Liver (tissue), 9 donors: ENCODE results near the gene CACHD1. TPM values are rescaled to one million over a fixed set of nuclear protein-coding genes. Genes with fewer than 3 reads are reported as not detected.

ENCODE experiments used
- DNase-seq: peaks from one replicate; pipeline ENCODE4 v3.0.0-alpha.2; 2017; ENCODE audit warnings: low spot score
- H3K27ac ChIP-seq, 2 donors: one replicate each; pipeline ENCODE4 v1.7.0; 2013; ENCODE audit warnings: inconsistent platforms in 2 of 2, low read length in 2 of 2, control low read depth in 1 of 2, low read depth in 1 of 2, mild to moderate bottlenecking in 1 of 2
- H3K27me3 ChIP-seq, 4 donors: one replicate each; pipeline versions ENCODE4 v1.6.1 to v1.7.0; 2013; ENCODE audit warnings: low read length in 3 of 4, inconsistent platforms in 1 of 4, mild to moderate bottlenecking in 1 of 4, moderate library complexity in 1 of 4; ENCODE audit not compliant: control insufficient read depth in 4 of 4, insufficient read depth in 4 of 4
- H3K36me3 ChIP-seq, 4 donors: one replicate each; pipeline versions ENCODE4 v1.6.1 to v1.7.0; 2013; ENCODE audit warnings: low read length in 3 of 4, mild to moderate bottlenecking in 3 of 4, low read depth in 1 of 4, moderate library complexity in 1 of 4; ENCODE audit not compliant: control insufficient read depth in 4 of 4, insufficient read depth in 3 of 4
- H3K4me1 ChIP-seq, 4 donors: one replicate each; pipeline versions ENCODE4 v1.6.1 to v1.7.0; 2013; ENCODE audit warnings: low read length in 3 of 4, mild to moderate bottlenecking in 3 of 4, moderate library complexity in 1 of 4; ENCODE audit not compliant: control insufficient read depth in 4 of 4, insufficient read depth in 4 of 4
- H3K4me3 ChIP-seq, 3 donors: one replicate each; pipeline versions ENCODE4 v1.6.1 to v1.7.0; 2013; ENCODE audit warnings: low read length in 3 of 3, control low read depth in 1 of 3, low read depth in 1 of 3, mild to moderate bottlenecking in 1 of 3
- H3K9ac ChIP-seq, 2 donors: one replicate each; pipeline ENCODE4 v1.7.0; 2013; ENCODE audit warnings: low read length in 2 of 2, mild to moderate bottlenecking in 2 of 2, moderate library complexity in 2 of 2, control low read depth in 1 of 2, low read depth in 1 of 2
- H3K9me3 ChIP-seq, 4 donors: one replicate each; pipeline versions ENCODE4 v1.6.1 to v1.7.0; 2013; ENCODE audit warnings: low read length in 3 of 4; ENCODE audit not compliant: control insufficient read depth in 4 of 4
- ATF3 ChIP-seq: IDR thresholded peaks from 2 replicates; pipeline ENCODE4 v1.6.1; 2016; ENCODE audit warnings: antibody characterized with exemption
- CTCF ChIP-seq: fragments of 150-350 bp; IDR thresholded peaks from 2 replicates; pipeline ENCODE4 v1.5.1; 2017; ENCODE audit warnings: improper control_type of control experiment, low read depth, low read length; ENCODE audit not compliant: missing input control
- EGR1 ChIP-seq, 2 donors: IDR thresholded peaks; 2 replicates each; pipeline ENCODE4 v1.6.1; 2016 to 2018; ENCODE audit warnings: antibody characterized with exemption in 2 of 2, low read depth in 2 of 2
- FOXA1 ChIP-seq: IDR thresholded peaks from 2 replicates; pipeline ENCODE4 v1.6.1; 2016; ENCODE audit warnings: antibody characterized with exemption
- FOXA2 ChIP-seq: IDR thresholded peaks from 2 replicates; pipeline ENCODE4 v1.6.1; 2016; ENCODE audit warnings: antibody characterized with exemption
- GABPA ChIP-seq, 2 donors: IDR thresholded peaks in 1 of 2; conservative IDR thresholded peaks in 1 of 2; 2 replicates each; pipeline ENCODE4 v1.6.1; 2016; ENCODE audit warnings: antibody characterized with exemption in 2 of 2, mild to moderate bottlenecking in 1 of 2, moderate library complexity in 1 of 2
- HNF4A ChIP-seq, 2 donors: conservative IDR thresholded peaks; 2 replicates each; pipeline ENCODE4 v1.6.1; 2016; ENCODE audit warnings: antibody characterized with exemption in 2 of 2, mild to moderate bottlenecking in 2 of 2
- JUND ChIP-seq, 2 donors: IDR thresholded peaks; 2 replicates each; pipeline ENCODE4 v1.6.1; 2016; ENCODE audit warnings: antibody characterized with exemption in 2 of 2
- MAX ChIP-seq: IDR thresholded peaks from 2 replicates; pipeline ENCODE4 v1.6.1; 2016; ENCODE audit warnings: antibody characterized with exemption
- NR2F2 ChIP-seq: IDR thresholded peaks from 2 replicates; pipeline ENCODE4 v1.6.1; 2016; ENCODE audit warnings: antibody characterized with exemption
- RAD21 ChIP-seq, 2 donors: IDR thresholded peaks; 2 replicates each; pipeline ENCODE4 v1.6.1; 2016; ENCODE audit warnings: antibody characterized with exemption in 2 of 2, mild to moderate bottlenecking in 2 of 2
- REST ChIP-seq: IDR thresholded peaks from 2 replicates; pipeline ENCODE4 v1.6.1; 2016; ENCODE audit warnings: antibody characterized with exemption, mild to moderate bottlenecking
- RXRA ChIP-seq, 2 donors: IDR thresholded peaks; 2 replicates each; pipeline ENCODE4 v1.6.1; 2017 to 2018; ENCODE audit warnings: antibody characterized with exemption in 2 of 2, mild to moderate bottlenecking in 1 of 2
- SP1 ChIP-seq: IDR thresholded peaks from 2 replicates; pipeline ENCODE4 v1.6.1; 2018; ENCODE audit warnings: antibody characterized with exemption, mild to moderate bottlenecking
- TAF1 ChIP-seq: conservative IDR thresholded peaks from 2 replicates; pipeline ENCODE4 v1.6.1; 2016; ENCODE audit warnings: antibody characterized with exemption, mild to moderate bottlenecking
- ZBTB33 ChIP-seq: IDR thresholded peaks from 2 replicates; pipeline ENCODE4 v1.6.1; 2016; ENCODE audit warnings: antibody characterized with exemption
- WGBS: extraction: QIAGEN DNeasy Blood & Tissue Kit; methylation state at CpG from one replicate; pipeline ENCODE4 v1.1.7; 2013; 5-methylcytosine and 5-hydroxymethylcytosine counted together
- polyA plus RNA-seq, 2 donors: library from polyadenylated mRNA; stranded (reverse) in 1 of 2; unstranded in 1 of 2; fragments of 200-250 nt in 1 of 2; fragments of >200 nt in 1 of 2; fragmentation: Nextera tagmentation in 1 of 2; extraction: Ambion mirVana in 1 of 2; gene quantifications; one replicate each; pipeline versions ENCODE4 v1.2.1 to v1.2.3, GENCODE V29; 2013 to 2015
- total RNA-seq, 2 donors: library from RNA; depleted of rRNA; stranded (reverse); fragments of >200 nt; gene quantifications; one replicate each; pipeline ENCODE4 v1.2.3, GENCODE V29; 2014
- donor health status: healthy.
- donor health status: healthy.
- donor health status: healthy.
- donor health status: healthy.
- donor health status: healthy.

CACHD1 gene
- total and polyA plus RNA-seq, 4 donors, result 0.68 to 4.2 (median 2.3) TPM

- no peaks in the 10 kb centered on the region for H3K9me3 ChIP-seq
These were observed 207.6 kb downstream of the CACHD1 start for GRCh38 chr1:64677532-64677931.

GRCh38 chr1:64678366-64678765 is 208.4 kb downstream of the CACHD1 start:
- Histone ChIP-seq H3K9ac (no peak overlapping the region), H3K4me1 (no peaks in the 10 kb centered on the region), H3K27me3 (no peaks in the 10 kb centered on the region), H3K4me3 (no peak overlapping the region), H3K9me3 (no peaks in the 10 kb centered on the region), H3K27ac (no peak overlapping the region), H3K36me3 (peaks cover 0 to 2% (median under 1%) of the 10 kb centered on the region in 4 donors)
- DNase-seq, result no peak
- WGBS, result 93% methylated on average over 3 of the region's 3 CpGs
- no peak for TF ChIP-seq SP1
- TF ChIP-seq RAD21 (IDR thresholded peaks at IDR 0.05), result no peak
- no peak for TF ChIP-seq JUND (IDR thresholded peaks at IDR 0.05)
- no peak for TF ChIP-seq NR2F2
- TF ChIP-seq FOXA1, result no peak
- TF ChIP-seq TAF1, result no peak
- no peak for TF ChIP-seq ATF3
- no peak for TF ChIP-seq ZBTB33
- no peak for TF ChIP-seq GABPA (IDR thresholded peaks at IDR 0.05 in 1 of 2, conservative IDR thresholded peaks at IDR 0.05 in 1 of 2)
- no peak for TF ChIP-seq MAX
- no peak for TF ChIP-seq HNF4A (conservative IDR thresholded peaks at IDR 0.05)
- TF ChIP-seq EGR1 (IDR thresholded peaks at IDR 0.05; ENCODE audit: low read depth in 2 of 2), result no peak

More at GRCh38 chr1:64677532-64677931, 207.6 kb downstream of the CACHD1 start:
- H3K4me3 ChIP-seq, result no peak overlapping the region
- no peak overlapping the region for H3K27ac ChIP-seq
- H3K4me1 ChIP-seq, result no peaks in the 10 kb centered on the region
- H3K36me3 ChIP-seq, result peaks cover 0 to 4% (median under 1%) of the 10 kb centered on the region in 4 donors
- TF ChIP-seq FOXA2 (no peak), FOXA1 (no peak), RXRA (IDR thresholded peaks at IDR 0.05) (no peak), REST (no peak), NR2F2 (no peak), CTCF (no peak), TAF1 (no peak), SP1 (no peak)
- DNase-seq, result no peak
- no peak overlapping the region for H3K9ac ChIP-seq
- 100% methylated on average over 1 of the region's 1 CpG for WGBS
- H3K27me3 ChIP-seq, result no peaks in the 10 kb centered on the region
